SIG-M5 treated with dmso at 0.1 percent for 504 hours (cell line): Measurements from ENCODE around the gene LYPD6.

Experiments used
- DNase-seq: peaks from one replicate; lab custom pipeline; 2025; ENCODE audit not compliant: unreplicated experiment; lab: John Stamatoyannopoulos, UW

The LYPD6 gene

DNA sequence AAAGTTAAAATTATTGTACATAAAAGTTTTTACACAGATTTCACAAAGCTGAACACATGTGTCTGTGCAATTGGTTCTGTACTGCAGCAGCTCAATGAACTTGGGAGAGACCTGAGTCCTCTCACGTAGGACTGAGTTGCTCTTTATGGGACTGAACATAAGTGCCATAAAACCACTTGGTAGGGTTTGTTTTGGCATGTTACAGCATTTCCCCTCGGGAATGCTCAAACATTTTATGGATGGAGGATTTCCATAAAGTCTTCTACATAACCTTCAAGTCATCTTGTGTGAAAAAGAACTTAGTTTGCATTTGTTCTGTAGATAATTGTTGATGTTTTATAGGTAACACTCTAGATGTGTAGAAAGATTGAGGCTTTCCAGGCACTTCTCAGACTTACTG is 15.9 kb downstream of the LYPD6 start:
- DNase-seq, result no peak

GRCh38 chr2:149348291-149348690 is 17.9 kb downstream of the LYPD6 start:
- no peak for DNase-seq

GRCh38 chr2:149353421-149353820 is 23.0 kb downstream of the LYPD6 start:
- DNase-seq, result no peak

- DNase-seq, result no peak
These were observed 25.5 kb downstream of the LYPD6 start for GRCh38 chr2:149355716-149356422.

- no peak for DNase-seq
These were observed 26.7 kb downstream of the LYPD6 start for GRCh38 chr2:149357058-149357457.

- DNase-seq, result no peak
These were observed 29.7 kb downstream of the LYPD6 start for GRCh38 chr2:149360106-149360505.

DNA sequence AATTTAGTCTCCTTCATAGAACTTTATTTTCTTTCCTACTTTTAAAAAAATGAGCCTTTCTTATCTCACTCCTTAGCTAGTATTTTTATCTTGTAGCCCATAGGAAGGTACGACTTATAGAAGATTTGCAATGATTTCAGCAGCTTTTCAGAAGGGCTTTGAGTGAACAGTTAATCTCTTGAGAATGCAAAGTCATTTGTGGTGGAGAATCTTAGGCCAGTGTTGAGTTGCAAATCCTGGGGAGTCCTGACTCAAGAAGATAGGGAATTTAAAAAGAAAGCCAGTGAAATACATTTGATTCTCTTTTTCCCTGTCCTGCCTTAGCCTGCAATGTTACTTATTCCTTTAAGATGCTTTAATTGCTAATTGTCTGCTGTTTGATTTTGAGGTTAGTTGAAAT is 33.6 kb downstream of the LYPD6 start:
- DNase-seq, result no peak

DNA sequence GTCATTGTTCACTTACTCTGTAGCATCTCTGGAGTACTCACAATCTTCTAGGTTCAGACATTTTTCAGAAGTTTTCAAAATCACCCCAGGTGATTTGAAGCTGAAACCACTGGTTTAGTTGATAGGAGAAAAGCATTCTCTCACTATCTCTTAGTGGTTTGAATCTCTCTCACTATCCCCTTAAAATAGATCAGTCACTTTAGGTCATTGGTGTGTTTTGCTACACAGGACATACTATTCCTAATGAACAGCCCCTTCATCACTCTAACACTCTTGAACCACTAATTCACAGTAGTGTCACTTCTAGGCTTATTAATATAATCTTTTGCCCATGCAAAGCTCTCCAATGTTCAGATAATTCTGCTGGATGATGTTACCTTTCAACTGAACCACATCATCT is 34.5 kb downstream of the LYPD6 start:
- DNase-seq, result no peak

GRCh38 chr2:149365931-149366583 is 35.7 kb downstream of the LYPD6 start:
- no peak for DNase-seq

GRCh38 chr2:149370061-149370775 is 39.8 kb downstream of the LYPD6 start:
- DNase-seq, result no peak

DNA sequence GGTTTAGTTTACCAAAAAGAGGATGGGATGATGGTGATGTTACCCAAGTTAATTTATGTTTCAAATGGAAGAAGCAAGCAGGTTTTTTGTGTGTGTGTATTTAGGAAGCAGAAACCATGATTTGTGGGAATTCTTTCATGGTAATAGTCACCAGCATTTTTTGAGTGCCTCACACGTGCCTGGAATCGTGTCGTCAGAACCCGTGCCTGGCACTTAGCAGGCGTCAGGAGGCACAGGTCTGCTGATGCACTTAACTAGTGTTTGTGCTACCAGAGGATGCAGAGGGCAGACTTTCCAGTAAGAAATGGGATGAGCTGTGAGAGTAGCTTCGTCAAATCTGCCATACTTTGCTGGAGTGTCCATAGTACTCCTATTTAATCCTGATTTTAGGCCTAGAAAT is 41.1 kb downstream of the LYPD6 start:
- DNase-seq, result no peak

GRCh38 chr2:149375801-149376361 is 45.5 kb downstream of the LYPD6 start:
- DNase-seq, result no peak

- no peak for DNase-seq
These were observed 49.8 kb downstream of the LYPD6 start for GRCh38 chr2:149380205-149380604.

- DNase-seq, result no peak
These were observed 53.0 kb downstream of the LYPD6 start for GRCh38 chr2:149383340-149383739.

DNA sequence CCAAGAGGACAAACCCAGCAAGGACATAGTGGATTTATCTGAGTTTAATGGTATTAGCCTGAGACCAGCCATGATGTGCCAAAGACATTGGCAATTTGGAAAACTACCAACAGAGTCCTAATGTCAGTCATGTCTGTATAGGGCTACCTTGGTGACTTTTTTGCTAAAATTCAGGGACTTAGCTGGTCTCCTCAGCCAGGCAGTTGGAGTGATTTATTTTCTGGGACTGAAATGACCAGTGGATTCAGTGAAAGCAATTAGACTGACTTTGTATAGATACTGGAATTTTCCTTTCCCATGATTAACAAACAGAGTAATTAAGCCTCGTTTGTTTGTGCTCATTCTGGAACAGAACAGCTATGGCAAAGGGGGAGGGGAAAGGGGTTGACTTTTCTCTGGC is 55.0 kb downstream of the LYPD6 start:
- DNase-seq, result no peak

DNA sequence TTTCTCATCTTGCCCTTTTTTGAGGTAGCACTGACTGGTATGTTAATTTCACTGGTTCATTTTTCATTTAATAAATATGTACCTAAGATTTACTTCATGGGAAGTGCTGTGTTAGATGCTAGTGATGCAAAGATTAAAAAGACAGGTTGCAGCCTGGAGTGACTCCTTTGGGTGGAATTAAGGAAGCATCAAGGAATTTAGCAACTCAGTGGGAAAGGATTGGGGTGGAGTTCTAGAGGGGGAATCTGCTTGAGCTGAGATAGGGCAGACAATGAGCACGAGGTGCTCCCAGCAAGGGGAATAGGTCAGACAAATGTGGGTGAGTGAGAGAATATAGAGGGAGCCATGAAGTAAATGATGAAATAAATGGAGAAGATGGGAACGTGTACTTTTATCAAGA is 57.0 kb downstream of the LYPD6 start:
- no peak for DNase-seq

GRCh38 chr2:149388120-149388816 is 57.9 kb downstream of the LYPD6 start:
- no peak for DNase-seq

- DNase-seq, result no peak
These were observed 59.2 kb downstream of the LYPD6 start for GRCh38 chr2:149389506-149390167.

DNA sequence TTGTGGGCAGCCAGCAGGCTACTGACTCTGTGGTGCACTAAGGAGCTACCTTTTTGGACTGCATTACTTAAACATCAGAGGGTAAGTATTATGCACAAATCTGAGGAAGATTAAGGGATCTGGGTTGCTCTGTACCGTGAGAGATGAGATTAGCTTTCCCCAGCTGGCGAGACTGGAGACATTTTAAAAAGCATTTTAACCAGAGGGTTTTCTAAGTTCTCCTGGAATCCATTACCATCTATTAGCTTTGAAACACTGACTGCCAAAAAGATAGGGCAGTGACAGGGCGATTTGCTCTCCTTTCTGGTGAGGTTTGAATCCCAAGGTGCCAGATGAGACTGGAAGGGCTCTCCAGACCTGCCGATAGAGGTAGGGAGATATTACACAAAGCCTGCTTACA is 63.2 kb downstream of the LYPD6 start:
- DNase-seq, result no peak

- DNase-seq, result no peak
These were observed 64.5 kb downstream of the LYPD6 start for GRCh38 chr2:149394864-149395263.
